Endometrial microvascular endothelial cells (primary cell): ENCODE data around the gene RNF32. TPM values are rescaled to one million over a fixed set of nuclear protein-coding genes. Genes with fewer than 3 reads are reported as not detected.

Source experiments
- in situ Hi-C: cut with HindIII; loops from 2 replicates; pipeline ENCODE4 v1.10.0; 2017; ENCODE audit warnings: low sequenced_read_pairs, low pct_unique_long_range_greater_than_20kb; ENCODE audit errors: inconsistent ontology term
- total RNA-seq: library from RNA; depleted of rRNA; stranded (reverse); fragments of >200 nt; gene quantifications from one replicate; pipeline ENCODE4 v1.2.3, GENCODE V29; 2015; ENCODE audit errors: inconsistent ontology term

RNF32 gene
- total RNA-seq = 1.9 TPM

DNA sequence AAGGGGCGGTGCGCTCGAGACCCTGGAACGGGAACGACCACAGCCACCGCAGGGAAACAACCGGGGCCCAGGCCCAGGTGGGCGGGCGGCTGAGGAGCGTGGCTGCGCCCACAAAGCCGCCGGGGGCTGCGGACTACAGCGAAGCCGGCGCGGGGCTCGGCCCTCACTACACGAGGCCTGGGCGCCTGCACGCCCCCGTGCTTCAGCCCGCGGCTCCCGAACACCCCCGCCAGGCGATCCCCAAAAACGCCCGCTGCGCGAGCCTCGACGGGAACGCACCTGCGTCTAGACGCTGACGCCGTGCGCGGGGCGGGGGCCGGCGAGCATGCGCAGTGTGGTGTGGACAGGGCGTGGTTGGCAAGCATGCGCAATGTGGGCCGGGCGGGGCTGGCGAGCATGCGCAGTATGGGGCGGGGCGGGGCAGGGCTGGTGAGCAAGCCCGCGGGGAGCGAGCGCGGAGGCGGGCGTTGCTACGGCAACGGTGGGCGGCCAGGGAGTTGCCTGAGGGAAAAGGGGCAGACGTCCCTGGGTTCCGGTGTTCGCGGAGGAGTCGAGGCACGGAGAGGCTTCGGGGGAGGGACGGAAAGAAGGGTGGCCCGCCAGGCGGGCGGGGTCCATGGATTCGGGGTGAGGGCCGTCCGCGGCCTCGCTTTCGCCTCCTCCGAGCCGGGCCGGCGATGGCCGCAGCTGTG, at the start of gene RNF32:
Gene RNF32, plus strand, starts transcription at position 518 of the 692 bp plus-strand sequence. CDS start 3,104 bp downstream, outside the sequence.
- in situ Hi-C loops = no loop called here

DNA sequence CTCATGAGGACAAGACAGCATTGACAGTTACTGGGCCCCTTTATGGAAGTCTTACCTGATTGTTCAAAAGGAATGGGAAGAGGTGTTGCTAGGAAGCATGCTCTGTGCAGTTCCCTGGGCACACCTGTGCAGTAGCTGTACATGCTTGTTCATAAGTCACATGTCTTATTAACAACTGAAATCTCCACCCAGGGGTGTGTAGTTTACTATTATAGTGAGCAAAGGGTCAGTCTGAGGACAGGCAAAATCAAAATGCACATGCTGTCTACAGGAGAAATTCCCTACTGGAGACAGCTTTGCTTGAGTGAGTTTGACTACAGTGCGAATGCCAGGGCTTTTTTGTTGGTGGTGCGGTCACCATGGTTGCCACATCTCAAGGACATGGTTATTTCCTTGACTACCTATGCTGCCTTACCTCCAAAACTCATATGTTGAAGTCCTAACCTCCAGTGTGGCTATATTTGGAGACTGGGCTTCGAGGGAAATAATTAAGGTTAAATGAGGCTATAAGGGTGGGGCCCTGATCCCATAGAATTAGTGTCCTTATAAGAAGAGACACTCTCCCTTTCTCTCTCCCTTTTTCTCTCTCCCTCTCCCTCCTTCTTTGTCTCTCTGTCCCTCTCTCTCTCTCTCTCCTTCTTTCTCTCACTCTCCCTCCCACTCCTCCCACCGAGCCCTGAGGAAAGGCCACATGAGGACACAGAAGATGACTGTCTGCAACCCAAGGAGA, 48.3 kb upstream of the RNF32 start:
- in situ Hi-C loops = no loop called here

DNA sequence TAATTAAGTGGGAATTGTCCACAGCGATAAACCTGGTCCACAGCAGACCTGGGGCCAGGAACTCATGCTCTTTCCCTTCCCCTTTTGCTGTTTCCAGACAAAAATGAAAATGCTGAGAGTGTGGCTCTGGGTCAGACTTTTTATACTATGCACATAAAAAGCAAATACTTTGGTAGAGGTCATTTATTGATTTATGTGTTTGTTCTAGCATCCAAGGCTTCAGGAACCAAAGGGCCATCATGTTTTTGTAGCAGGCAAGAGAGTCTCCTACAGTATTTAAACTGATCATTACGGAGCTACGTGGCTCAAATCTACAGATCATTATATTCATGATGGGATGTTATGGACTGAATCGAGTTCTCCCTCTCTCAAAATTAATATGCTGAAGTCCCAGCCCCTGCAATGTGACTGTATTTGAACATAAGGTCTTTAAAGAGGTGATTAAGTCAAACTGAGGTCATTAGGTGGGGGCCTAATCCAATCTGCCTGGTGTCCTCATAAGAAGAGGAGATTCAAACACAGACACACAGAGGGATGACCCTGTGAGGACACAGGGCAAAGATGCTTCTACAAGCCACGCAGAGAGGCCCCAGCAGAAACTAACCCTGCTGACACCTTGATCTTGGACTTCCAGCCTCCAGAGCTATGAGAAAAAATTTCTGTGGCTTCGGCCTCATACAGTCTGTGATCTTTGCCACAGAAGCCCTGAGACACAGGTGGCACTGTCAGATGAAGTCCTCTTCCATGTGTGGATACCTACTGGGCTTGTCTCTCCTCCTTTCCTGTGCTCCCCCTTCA, 46.1 kb upstream of the RNF32 start:
- in situ Hi-C loops = no loop called here

DNA sequence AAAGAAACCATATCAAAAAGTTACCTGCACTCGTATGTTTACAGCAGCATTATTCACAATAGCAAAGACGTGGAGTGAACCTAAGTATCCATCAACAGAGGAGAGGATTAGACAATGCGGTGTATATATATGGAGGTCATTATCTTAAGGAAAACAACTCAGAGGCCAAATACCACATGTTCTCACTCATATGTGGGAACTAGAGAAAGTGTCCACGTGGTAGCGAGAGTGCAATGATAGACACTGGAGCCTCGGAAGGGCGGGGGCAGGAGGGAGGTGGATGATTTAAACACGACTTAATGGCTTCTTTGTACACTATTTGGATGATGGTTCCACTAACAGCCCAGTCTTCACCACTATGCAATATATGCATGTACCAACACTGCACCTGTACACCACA, 40.1 kb upstream of the RNF32 start:
- in situ Hi-C loops = no loop called here

DNA sequence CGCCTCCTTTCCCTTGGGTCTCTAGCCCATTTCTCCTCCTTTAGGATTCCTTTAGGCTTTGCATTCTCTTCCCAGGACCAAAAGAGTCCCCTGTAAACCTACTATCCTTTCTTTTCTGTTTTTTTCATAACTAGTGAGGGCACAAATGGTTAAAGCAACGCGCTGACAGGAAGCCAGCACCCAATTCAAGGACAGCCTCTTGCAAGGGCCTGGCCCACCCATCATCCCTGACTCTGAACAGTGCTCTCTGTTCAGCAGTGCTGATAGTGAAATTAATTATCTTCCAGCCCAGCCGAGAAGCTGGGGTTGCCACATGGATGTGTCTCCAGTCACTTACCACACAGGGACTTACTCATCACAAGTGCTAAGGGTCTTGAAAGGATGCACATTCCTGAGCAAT, 38.3 kb upstream of the RNF32 start:
- in situ Hi-C loops = no loop called here

- in situ Hi-C loops = no loop called here
These were observed 37.6 kb upstream of the RNF32 start for GRCh38 chr7:156603011-156603410.

GRCh38 chr7:156603629-156604028, 36.9 kb upstream of the RNF32 start:
- in situ Hi-C loops = no loop called here

DNA sequence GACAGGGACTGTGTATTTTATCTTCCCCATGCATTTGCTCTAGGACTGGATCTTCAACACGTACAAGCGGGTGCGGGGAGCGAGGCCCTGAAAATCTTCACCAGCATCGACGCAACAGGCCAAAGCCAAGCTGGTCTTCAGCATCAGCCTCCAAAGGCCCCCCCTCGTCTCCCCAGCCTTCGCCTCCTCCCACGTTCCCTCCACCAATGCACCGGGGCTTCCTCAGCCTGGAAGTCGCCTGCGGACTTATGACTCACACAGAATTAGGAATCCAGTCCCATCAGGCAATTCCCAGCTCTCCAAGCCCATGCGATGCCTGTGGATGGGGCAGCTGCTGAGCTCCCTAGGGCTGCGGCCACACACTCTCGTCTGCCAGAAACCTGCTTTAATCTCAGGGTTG, 36.3 kb upstream of the RNF32 start:
- in situ Hi-C loops = no loop called here

DNA sequence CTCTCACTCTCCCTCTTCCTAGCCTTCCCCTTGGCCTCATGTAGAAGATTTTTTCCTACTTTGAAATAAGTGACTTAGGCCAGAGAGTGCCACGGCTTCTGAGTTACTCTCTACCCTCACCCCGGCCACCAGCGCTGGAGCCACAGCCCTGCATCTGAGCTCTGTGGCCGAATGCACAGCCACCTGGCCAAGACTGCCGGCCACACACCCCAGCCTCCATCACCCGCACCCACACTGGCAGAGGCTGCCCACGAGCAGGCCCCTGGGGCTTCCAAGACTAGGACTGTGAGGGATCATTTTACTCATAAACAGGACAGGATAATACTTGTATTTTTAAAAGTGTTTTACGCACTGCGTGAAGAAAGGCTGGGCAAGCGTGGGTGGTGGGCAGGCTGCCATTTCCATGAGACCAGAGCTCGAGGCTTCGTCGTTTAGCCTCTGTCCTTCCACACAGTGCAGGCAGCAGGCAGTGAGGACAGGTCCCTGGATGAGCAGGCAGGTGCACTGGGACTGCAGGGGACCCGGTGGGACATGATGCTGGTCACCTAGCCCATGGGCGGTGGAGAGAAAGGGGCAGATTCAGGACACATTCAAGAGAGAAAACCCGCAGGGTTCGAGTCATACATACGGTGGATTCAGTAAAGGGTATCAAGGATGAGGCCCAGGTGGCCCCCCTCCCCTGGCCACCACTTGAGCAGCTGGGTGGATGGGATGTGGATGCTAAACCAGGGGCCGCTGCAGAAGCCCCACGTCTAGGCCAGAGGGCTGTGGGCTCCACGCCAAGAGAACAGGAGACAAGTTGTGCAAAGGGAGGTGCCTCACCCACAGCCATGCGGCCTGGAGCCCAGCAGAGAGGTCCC, 35.5 kb upstream of the RNF32 start:
- in situ Hi-C loops = no loop called here

DNA sequence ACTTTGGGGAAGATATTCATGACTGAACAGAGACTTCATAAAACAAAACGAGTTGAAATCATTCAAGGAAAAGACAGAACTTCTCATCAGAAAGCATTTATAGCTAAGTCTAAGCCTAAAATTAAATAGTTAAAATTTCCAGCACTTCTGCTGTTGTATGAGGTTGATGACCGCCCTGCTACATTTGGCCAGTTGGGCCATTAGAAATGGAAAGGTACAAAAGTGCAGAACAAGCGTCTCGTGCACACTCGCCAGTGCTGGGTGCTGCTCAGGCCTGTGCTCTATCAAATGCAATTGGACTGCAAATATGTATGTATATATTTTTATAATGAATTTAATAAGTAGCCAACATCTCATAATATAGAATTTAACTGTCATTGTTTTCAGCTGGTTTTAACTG, 34.4 kb upstream of the RNF32 start:
- in situ Hi-C loops = no loop called here

GRCh38 chr7:156606691-156607331, 33.8 kb upstream of the RNF32 start:
- in situ Hi-C loops = no loop called here

GRCh38 chr7:156607332-156608172, 33.0 kb upstream of the RNF32 start:
- in situ Hi-C loops = no loop called here

GRCh38 chr7:156608173-156608478, 32.4 kb upstream of the RNF32 start:
- in situ Hi-C loops = no loop called here

DNA sequence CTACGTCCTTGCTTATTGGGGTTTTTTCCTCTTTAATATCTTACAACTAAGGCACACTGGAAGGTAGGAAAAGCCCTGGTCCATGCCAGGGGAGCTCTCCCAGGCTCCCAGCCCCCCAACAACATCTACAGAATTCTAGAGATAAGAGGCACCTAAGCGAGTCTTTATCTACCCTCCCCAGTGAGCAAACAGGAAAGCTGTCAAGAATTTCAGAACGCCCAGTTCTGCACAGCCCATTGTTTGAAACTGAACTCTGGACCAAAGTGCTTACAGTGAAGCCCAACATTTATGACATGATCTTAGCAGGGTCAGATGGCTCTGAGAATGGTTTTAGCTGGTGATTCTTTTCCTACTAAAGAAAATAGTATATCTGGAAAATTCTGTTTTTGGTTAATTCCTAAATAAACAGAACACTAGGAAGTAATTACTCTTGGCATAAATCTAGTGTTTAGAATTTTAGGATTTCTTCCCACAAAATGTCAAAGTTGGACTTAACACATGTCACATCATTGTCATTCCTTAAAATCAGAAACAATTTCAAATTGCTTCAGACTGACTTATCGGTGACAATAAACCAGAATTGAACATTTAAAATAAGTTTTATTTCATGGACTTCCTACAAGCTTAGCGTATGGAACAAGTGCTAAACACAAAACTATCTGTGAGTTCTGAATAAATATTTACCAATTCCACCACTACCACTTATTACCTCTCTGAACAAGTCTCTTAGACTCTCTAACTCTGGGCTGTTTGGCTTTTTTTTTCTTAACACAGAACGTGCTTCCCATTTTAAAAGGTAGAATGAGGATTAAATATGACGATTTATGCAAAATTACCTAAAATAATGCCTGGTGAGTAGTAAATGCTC, 31.3 kb upstream of the RNF32 start:
- in situ Hi-C loops = no loop called here

GRCh38 chr7:156610130-156610529, 30.4 kb upstream of the RNF32 start:
- in situ Hi-C loops = no loop called here

- in situ Hi-C loops = no loop called here
These were observed 30.0 kb upstream of the RNF32 start for GRCh38 chr7:156610601-156611000.
